NCI-H1417 treated with DMSO at 0.1 percent for 48 hours (cell line): Measurements from ENCODE around the gene AMZ1.

Experiments used
- DNase-seq: peaks from one replicate; lab custom pipeline; 2025; lab: John Stamatoyannopoulos, UW

The AMZ1 gene

GRCh38 chr7:2751086-2751485 lies 63.1 kb downstream of the AMZ1 start:
- no peak for DNase-seq

- DNase-seq, result no peak
Observed at GRCh38 chr7:2753148-2753547, 65.1 kb downstream of the AMZ1 start.

GRCh38 chr7:2754086-2754485 lies 66.1 kb downstream of the AMZ1 start:
- DNase-seq, result no peak

GRCh38 chr7:2754912-2755311 lies 66.9 kb downstream of the AMZ1 start:
- DNase-seq, result no peak

GRCh38 chr7:2755531-2755930 lies 67.5 kb downstream of the AMZ1 start:
- DNase-seq, result no peak

GRCh38 chr7:2757361-2757903 lies 69.4 kb downstream of the AMZ1 start:
- no peak for DNase-seq

GRCh38 chr7:2757904-2758672 lies 70.1 kb downstream of the AMZ1 start:
- no peak for DNase-seq

GRCh38 chr7:2758673-2759616 lies 70.9 kb downstream of the AMZ1 start:
- DNase-seq, result no peak

- peak; percentile 43 for DNase-seq
Observed at GRCh38 chr7:2759736-2760097, 71.7 kb downstream of the AMZ1 start.

GRCh38 chr7:2760098-2760889 lies 72.3 kb downstream of the AMZ1 start:
- peak; percentile 36 for DNase-seq

GRCh38 chr7:2761131-2761624 lies 73.2 kb downstream of the AMZ1 start:
- DNase-seq, result no peak

GRCh38 chr7:2761801-2762497 lies 73.9 kb downstream of the AMZ1 start:
- no peak for DNase-seq

- DNase-seq, result no peak
Observed at GRCh38 chr7:2763597-2763996, 75.6 kb downstream of the AMZ1 start.

GRCh38 chr7:2764621-2765020 lies 76.6 kb downstream of the AMZ1 start:
- no peak for DNase-seq
